Gastroesophageal sphincter (tissue), 4 donors: ENCODE data around the gene TNFRSF19. TPM values are rescaled to one million over a fixed set of nuclear protein-coding genes. Genes with fewer than 3 reads are reported as not detected.

Experiments used
- ATAC-seq: fragments of 150-250 bp; one replicate; pipeline ENCODE4 v1.9.1; 2016; ENCODE audit warnings: mild to moderate bottlenecking, moderate library complexity
- H3K27ac ChIP-seq, 4 donors: fragments of 200-600 bp; sonication (generic) in 3 of 4; 1 replicate in 3 of 4; 2 replicates in 1 of 4; pipeline ENCODE4 v1.5.1; 2016 to 2019
- H3K27me3 ChIP-seq: fragments of 200-600 bp; sonication (generic); one replicate; pipeline ENCODE4 v1.5.1; 2019
- H3K36me3 ChIP-seq, 2 donors: fragments of 200-600 bp; sonication (generic); one replicate each; pipeline ENCODE4 v1.5.1; 2019; ENCODE audit warnings: control low read depth in 1 of 2
- H3K4me1 ChIP-seq, 3 donors: fragments of 200-600 bp; sonication (generic); 1 replicate in 2 of 3; 2 replicates in 1 of 3; pipeline ENCODE4 v1.5.1; 2016 to 2019; ENCODE audit warnings: control low read depth in 2 of 3
- H3K4me3 ChIP-seq, 2 donors: fragments of 200-600 bp; sonication (generic); one replicate each; pipeline ENCODE4 v1.5.1; 2019; ENCODE audit warnings: mild to moderate bottlenecking in 1 of 2, moderate library complexity in 1 of 2
- H3K9me3 ChIP-seq, 3 donors: fragments of 200-600 bp; sonication (generic); one replicate each; pipeline ENCODE4 v1.5.1; 2017 to 2019; ENCODE audit warnings: control low read depth in 2 of 3
- EP300 ChIP-seq: sonication (generic); formaldehyde crosslinking; IDR thresholded peaks from one replicate; pipeline ENCODE4 v1.6.1; 2017; ENCODE audit warnings: antibody characterized with exemption, mild to moderate bottlenecking
- POLR2A ChIP-seq, 2 donors: fragments of 450-650 bp; IDR thresholded peaks; one replicate each; pipeline ENCODE4 v1.6.1; 2017; ENCODE audit warnings: antibody characterized with exemption in 2 of 2, mild to moderate bottlenecking in 2 of 2, moderate library complexity in 1 of 2
- POLR2AphosphoS5 ChIP-seq: sonication (generic); formaldehyde crosslinking; IDR thresholded peaks from one replicate; pipeline ENCODE4 v1.6.1; 2017; ENCODE audit warnings: antibody characterized with exemption
- WGBS, 2 donors: methylation state at CpG; one replicate each; pipeline ENCODE4 v1.1.5; 2018; ENCODE audit warnings: low coverage in 1 of 2; 5-methylcytosine and 5-hydroxymethylcytosine counted together
- total RNA-seq, 4 donors: library from RNA; depleted of rRNA; stranded (reverse); fragments of >200 nt; gene quantifications; one replicate each; pipeline ENCODE4 v1.1.0, GENCODE V29; 2016
- TF ChIP-seq, protein P1 (sequence below), 4 experiments: fragments of 200-600 bp in 2 of 4; fragments of 450-650 bp in 2 of 4; sonication (generic) in 1 of 4; IDR thresholded peaks; one replicate each; pipeline ENCODE4 v1.5.1; 2017 to 2019; ENCODE audit warnings: antibody characterized with exemption in 4 of 4, mild to moderate bottlenecking in 2 of 4, moderate library complexity in 2 of 4

TNFRSF19 gene
- total RNA-seq, 4 donors from 2014 or later: 4.1 to 14.7 (median 8.2) TPM

DNA sequence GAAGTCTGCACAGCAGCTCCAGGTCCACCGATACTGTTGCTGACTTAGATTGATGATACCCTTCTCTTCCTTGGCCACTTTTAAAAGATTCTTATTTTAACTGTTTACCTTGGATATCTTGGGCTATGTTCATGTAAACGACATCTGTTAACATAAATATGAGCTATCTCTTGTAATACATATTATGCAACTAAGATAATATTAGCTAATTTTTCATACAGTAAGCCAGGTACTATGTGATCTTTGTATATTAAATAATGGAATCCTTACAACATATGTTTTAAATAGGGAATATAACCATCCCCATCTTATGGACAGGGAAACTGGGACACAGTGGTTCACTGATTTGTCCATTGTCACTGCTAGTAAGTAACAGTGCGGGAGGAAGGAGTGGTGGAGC, 37.9 kb downstream of the TNFRSF19 start:
- Histone ChIP-seq H3K4me1 (peaks cover 0 to 37% (median 12%) of the 10 kb centered on the region in 3 donors), H3K27ac (peak overlapping the region in 3 of 4 donors; percentile 54 to 68 (median 56)), H3K9me3 (no peaks in the 10 kb centered on the region), H3K27me3 (no peaks in the 10 kb centered on the region), H3K36me3 (no peaks in the 10 kb centered on the region), H3K4me3 (no peak overlapping the region)
- ATAC-seq: no peak
- TF ChIP-seq POLR2AphosphoS5 (no peak), EP300 (no peak), POLR2A (IDR thresholded peaks at IDR 0.05) (no peak)
- TF ChIP-seq, protein P1, sequence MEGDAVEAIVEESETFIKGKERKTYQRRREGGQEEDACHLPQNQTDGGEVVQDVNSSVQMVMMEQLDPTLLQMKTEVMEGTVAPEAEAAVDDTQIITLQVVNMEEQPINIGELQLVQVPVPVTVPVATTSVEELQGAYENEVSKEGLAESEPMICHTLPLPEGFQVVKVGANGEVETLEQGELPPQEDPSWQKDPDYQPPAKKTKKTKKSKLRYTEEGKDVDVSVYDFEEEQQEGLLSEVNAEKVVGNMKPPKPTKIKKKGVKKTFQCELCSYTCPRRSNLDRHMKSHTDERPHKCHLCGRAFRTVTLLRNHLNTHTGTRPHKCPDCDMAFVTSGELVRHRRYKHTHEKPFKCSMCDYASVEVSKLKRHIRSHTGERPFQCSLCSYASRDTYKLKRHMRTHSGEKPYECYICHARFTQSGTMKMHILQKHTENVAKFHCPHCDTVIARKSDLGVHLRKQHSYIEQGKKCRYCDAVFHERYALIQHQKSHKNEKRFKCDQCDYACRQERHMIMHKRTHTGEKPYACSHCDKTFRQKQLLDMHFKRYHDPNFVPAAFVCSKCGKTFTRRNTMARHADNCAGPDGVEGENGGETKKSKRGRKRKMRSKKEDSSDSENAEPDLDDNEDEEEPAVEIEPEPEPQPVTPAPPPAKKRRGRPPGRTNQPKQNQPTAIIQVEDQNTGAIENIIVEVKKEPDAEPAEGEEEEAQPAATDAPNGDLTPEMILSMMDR (IDR thresholded peaks at IDR 0.05): no peak
- WGBS, 2 donors: 46 to 63% methylated on average over 1 to 3 of the region's 3 CpGs

DNA sequence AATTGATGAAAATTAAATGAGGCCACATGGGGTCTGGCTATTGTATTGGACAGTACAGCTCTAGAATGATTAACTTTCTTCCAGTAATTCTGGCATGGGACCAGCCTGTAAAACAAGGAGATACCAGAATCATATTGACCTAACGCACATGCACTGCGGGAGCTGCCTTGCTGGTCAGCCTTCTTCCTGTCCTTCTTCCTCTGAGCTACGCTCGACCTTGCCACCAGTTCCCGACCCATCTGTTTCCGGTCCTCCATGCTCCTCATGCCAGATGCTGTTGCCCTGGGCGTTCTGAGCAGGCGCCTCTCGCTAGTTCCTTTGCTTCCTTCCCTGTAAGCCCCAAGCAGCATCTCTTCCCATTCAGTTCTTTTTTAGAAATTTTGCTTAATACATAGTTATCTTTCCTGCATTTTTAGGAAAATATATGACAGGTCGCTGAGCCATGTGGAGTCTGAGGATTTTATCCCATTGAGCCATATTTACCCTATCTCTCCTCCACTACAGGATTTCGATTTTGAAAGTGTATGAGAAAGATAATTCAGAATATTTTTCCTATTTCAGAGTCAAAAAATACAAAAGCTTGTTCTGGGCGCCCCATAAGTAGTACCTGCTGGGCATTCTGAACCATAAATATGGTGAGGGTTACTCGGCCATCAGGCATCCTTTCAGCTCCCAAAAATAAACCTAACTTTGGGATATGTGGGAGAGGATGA, 38.6 kb downstream of the TNFRSF19 start:
- 48 to 54% methylated on average over 11 to 13 of the region's 13 CpGs for WGBS, 2 donors
- ATAC-seq: peak; percentile 65
- H3K27me3 ChIP-seq: no peaks in the 10 kb centered on the region
- H3K4me3 ChIP-seq: peak overlapping the region; percentile 22 to 33
- H3K36me3 ChIP-seq: no peaks in the 10 kb centered on the region
- peak overlapping the region; percentile 36 to 68 (median 55) for H3K27ac ChIP-seq
- TF ChIP-seq EP300 (no peak), POLR2A (IDR thresholded peaks at IDR 0.05) (no peak), POLR2AphosphoS5 (no peak)
- TF ChIP-seq, protein P1 (IDR thresholded peaks at IDR 0.05): no peak
- no peaks in the 10 kb centered on the region for H3K9me3 ChIP-seq
- peaks cover 0 to 37% (median 12%) of the 10 kb centered on the region in 3 donors for H3K4me1 ChIP-seq

DNA sequence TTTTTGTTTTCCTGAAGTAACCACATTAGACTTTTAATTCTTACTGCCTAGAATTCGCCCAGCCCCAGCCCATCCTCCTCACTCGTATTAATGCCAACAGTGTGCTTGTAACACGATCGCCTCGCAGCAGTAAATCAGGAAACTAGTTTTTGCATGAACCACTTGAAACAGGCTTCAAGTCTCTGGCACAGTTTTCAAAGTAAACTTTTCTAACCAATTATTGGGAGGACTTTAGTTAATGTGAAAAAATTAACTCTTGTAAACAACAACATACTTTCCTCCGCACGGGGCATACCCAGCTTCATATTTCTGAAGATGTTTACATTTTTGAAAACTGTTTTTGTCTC, 39.2 kb downstream of the TNFRSF19 start:
- peak overlapping the region; percentile 22 to 33 for H3K4me3 ChIP-seq
- TF ChIP-seq EP300 (no peak), POLR2A (IDR thresholded peaks at IDR 0.05) (no peak)
- TF ChIP-seq, protein P1 (IDR thresholded peaks at IDR 0.05): no peak
- no peaks in the 10 kb centered on the region for H3K36me3 ChIP-seq
- H3K27ac ChIP-seq: peak overlapping the region; percentile 36 to 68 (median 55)
- H3K9me3 ChIP-seq: no peaks in the 10 kb centered on the region
- WGBS, 2 donors: 1% methylated on average over 7 of the region's 7 CpGs
- ATAC-seq: peak; percentile 54
- peaks cover 0 to 37% (median 12%) of the 10 kb centered on the region in 3 donors for H3K4me1 ChIP-seq
- no peaks in the 10 kb centered on the region for H3K27me3 ChIP-seq

DNA sequence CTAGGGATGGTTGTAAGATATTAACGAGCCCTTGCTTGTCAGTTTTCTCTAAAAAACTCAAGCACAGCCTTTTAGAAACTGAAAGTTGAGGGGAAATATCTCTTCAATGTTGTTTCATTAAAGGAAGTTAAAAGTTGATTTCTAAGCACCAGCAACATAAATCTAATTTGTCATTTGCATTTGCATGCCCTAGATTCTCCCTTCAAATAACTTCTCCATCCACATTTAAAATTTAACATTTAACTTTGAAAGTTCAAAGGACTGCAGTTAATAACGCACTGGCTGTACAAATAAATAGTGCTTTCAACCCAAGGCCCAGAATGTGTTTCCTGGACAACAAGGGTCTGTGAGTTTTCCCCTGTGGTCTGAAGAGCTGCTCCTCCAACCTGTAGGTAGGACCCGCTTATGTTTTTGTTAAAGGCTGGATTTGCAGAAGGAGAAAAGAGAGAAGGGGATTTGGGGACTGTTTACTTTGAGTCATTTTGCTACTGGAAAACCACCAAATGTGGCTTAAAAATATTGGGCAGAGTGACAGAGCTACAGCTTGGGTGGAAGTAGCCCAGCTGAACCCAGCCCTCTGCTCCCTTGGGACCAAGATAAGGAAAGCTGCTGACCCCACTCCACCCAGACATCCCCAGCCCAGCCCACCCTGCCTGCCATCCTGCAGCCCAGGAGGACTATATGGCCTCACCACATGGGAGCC, 39.8 kb downstream of the TNFRSF19 start:
- H3K4me3 ChIP-seq: peak overlapping the region; percentile 22 to 33

More for the DNA sequence above, 39.8 kb downstream of the TNFRSF19 start:
- Histone ChIP-seq H3K36me3 (no peaks in the 10 kb centered on the region), H3K4me1 (peaks cover 0 to 37% (median 12%) of the 10 kb centered on the region in 3 donors), H3K9me3 (no peaks in the 10 kb centered on the region), H3K27me3 (no peaks in the 10 kb centered on the region), H3K27ac (peak overlapping the region; percentile 32 to 68 (median 55))
- no peak for TF ChIP-seq EP300
- no peak for TF ChIP-seq POLR2A (IDR thresholded peaks at IDR 0.05)
- TF ChIP-seq, protein P1 (IDR thresholded peaks at IDR 0.05): no peak
- TF ChIP-seq POLR2AphosphoS5: no peak
- ATAC-seq: no peak
- WGBS, 2 donors: 7 to 17% methylated on average over 3 of the region's 3 CpGs
